Dedifferentiated amniotic fluid mesenchymal stem cell (primary cell): ENCODE measurements around the gene URI1.
"Not testable (repeated sequence)": the region's sequence is repeated elsewhere in the genome, so short reads cannot be mapped to it uniquely, and the experiment has no call there.

ENCODE experiments used
- DNase-seq: peaks from one replicate; pipeline ENCODE4 v3.0.0-alpha.2; 2016; ENCODE audit errors: extremely low spot score

Gene URI1

DNA sequence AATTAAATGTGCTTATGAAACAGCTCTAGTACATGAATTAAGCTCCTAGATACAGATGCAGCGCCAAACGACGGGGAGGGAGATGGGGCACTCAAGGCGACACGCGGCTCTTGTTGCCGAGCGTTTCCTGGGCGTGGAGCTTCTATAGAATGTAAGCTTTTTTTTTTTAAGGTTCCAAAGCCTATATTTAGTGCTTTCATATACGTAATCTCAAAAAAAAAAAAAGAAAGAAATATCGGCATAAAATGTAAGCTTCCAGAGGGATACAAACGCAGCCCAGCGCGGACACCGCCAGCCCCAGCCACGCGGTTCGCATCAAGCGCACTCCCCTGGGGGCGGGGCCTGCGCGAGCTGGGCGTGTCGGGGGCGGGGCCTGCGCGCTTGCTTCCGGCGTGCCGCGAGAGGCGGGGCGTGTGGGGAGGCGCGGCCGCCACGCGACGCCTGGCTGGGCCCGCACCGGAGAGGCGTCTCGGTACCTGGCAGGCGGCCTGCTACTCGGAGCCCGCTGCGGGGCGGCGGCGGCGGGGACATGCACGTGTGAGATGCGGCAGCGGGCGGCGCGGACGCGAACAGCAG lies at the start of gene URI1:
Gene URI1 (plus strand): TSS at position 412 of the 576 bp plus-strand sequence. CDS start 309 bp downstream, outside the sequence.
- DNase-seq = peak; percentile 81

DNA sequence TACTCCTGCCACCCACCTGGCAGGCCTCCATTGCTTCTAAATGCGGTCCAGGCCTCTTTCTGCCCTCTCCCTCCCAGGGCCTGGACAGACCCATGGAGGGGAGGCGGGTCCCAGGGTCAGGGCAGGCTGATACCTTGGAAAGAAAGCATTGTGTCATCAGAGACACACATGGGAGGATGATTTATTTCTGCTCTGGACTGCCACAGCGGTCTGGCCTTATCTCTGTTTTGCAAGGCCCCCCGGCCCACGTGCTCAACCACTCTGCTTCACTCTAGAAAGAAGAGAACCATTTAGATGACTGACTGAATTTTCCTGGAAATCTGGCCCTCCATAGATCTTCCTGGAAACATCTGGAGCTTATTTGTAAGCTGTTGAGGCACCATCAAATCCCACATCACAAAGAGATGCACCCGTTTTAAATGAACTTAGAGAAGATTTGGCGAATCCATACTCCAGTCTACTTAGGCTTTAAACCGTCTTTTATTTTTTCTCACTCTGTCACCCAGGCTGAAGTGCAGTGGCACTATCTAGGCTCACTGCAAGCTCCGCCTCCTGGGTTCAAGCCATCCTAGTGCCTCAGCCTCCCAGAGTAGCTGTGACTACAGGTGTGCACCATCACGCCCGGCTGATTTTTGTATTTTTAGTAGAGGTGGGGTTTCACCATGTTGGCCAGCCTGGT lies 48.3 kb upstream of the URI1 start:
- DNase-seq = no peak

GRCh38 chr19:29896802-29897201 lies 45.2 kb upstream of the URI1 start:
- DNase-seq = no peak

DNA sequence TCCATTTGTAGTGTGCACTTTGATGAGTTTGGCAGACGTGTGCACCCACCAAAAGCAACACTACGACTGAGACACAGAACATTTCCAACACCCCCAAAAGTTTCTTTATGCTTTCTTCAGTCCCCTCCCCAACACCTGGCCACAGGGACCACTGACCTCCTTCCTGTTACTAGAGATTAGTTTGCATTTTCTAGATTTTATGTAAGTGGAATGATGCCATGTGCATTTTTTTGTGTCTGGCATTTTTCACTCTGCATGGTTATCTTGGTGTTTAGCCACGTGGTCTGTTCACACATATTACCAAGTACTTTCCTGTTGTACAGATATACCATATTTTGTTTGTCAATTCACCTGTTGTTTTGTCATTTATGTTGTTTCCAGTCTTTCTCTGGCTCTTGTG lies 44.6 kb upstream of the URI1 start:
- no peak for DNase-seq

DNA sequence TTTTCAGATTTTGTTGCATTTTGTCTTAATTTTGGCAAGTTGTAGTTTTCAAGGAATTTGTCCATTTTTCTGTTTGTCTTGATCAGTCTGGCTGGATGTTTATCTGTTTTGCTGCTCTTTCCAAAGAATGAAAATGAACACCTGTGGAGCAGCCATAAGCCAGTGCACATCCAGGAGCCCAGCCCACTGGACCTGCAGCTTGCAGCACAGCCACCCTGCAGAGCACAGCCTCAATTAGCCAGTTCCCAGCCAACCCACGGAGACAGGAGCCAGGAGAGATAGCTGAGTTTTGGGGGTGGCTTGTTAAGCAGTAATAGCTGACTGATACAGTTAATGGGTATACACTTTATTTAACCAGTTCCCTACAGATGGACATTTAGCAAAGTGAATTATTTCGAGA lies 38.0 kb upstream of the URI1 start:
- DNase-seq = no peak

GRCh38 chr19:29908963-29909944 lies 32.8 kb upstream of the URI1 start:
- DNase-seq = no peak

GRCh38 chr19:29914933-29915332 lies 27.1 kb upstream of the URI1 start:
- no peak for DNase-seq

GRCh38 chr19:29915832-29916231 lies 26.2 kb upstream of the URI1 start:
- not testable (repeated sequence) for DNase-seq

- no peak for DNase-seq
Measured at GRCh38 chr19:29917911-29918310, 24.1 kb upstream of the URI1 start.

DNA sequence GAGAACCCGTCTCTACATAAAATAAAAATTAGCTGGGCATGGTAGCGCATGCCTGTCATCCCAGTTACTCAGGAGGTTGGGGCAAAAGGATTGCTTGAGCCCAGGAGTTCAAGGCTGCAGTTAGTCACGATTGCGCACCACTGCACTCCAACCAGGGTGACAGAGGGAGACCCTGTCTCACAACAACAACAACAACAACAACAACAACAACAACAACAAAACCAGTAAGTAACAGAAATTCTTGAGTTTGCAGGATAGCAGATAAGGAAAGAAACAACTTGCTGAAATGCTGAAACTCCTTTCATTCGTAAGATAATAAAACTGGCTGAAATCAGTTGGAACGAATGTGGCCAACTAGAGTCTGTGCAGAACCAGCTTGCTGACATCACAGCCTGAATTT lies 23.1 kb upstream of the URI1 start:
- no peak for DNase-seq

- DNase-seq = no peak
Measured at GRCh38 chr19:29922972-29923371, 19.1 kb upstream of the URI1 start.

DNA sequence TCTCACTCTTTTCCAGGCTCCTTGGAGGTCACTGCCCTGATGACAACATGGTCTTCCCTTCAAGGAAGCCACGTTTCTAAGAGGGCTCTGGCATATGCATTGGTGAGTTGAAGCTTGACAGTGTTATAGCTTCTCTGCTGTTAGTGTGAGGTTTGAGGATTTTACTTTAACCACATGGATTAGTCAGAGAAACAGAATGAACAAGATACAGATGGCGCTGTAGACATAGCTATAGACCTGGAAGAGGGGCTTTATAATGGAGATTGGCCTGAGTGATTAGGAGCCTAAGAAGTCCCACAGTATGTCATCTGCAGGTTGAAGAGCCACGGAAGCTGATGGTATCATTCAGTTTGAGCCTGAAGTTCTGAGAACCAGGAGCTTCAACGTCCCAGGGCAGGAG lies 18.4 kb upstream of the URI1 start:
- DNase-seq = no peak

GRCh38 chr19:29926031-29926430 lies 16.0 kb upstream of the URI1 start:
- no peak for DNase-seq

DNA sequence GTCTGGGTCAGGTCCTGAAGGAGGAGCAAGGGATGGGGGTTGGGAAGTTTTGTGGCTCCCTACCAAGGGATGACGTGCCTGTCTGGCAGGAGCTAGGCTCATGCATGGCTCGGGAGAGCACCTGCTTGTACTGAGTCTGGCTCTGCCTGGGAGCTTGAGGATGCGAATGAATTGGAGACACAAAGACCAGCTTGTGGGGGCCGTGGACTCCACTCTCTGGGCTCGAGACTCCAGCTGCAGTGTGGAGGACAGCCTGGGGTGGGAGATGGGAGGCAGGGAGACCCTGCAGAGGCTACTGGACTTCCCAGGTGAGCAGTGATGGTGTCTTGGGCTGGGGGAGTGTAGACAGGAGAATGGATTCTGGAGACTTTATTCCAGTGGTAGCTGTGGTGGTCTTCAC lies 15.2 kb upstream of the URI1 start:
- DNase-seq = no peak

- no peak for DNase-seq
Measured at GRCh38 chr19:29927944-29928625, 14.0 kb upstream of the URI1 start.

DNA sequence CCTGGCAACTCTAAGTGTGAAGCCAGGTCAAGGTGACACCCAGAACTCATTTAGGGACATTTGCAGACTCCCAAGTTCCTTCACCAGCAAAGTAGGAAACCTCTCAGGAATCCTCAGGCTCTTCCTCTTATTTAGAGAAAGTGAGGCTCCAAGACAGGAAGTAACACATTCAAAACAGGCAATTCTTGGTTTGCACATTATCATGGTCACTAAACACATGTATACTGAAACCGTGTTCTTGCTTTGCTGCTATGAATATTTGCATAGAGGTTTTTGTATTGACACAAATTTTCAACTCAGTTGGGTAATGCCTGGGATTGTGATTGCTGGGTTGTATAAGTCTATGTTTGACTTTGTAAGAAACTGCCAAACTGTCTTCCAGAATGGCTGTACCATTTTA lies 13.2 kb upstream of the URI1 start:
- no peak for DNase-seq

- no peak for DNase-seq
Measured at GRCh38 chr19:29934257-29934656, 7.8 kb upstream of the URI1 start.

DNA sequence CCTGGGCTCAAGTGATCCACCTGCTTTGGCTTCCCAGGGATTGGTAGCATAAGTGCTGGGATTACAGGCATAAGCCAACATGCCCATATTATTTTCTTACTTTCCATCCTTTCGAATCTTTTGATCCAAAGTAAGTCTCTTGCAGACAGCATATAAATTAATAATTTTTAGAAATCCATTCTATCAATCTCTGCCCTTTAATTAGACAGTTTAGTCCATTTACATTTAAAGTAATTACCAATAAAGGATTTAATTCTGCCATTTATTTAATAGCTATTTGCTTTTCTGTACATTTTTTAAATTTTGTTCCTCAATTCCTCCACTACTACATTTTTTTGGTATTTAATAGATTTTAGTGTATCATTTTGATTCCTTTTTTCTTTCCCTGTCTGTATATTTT lies 7.3 kb upstream of the URI1 start:
- DNase-seq = no peak

DNA sequence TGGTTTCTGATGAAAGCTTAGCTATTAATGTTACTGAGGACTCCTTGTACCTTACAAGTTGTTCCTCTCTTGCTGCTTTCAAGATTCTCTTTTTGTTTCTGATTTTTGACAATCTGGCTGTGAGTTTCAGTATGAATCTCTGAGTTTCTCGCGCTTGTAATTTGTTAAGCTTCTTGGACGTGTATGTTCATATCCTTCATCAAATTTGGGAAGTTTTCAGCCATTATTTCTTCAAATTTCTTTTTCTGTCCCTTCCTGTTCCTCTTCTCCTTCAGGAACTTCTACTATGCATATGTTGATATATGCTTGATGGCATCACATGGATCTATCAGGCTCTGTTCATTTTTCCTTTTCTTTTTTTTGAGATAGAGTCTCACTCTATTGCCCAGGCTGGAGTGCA lies 5.6 kb upstream of the URI1 start:
- DNase-seq = no peak

- DNase-seq = no peak
Measured at GRCh38 chr19:29939628-29940027, 2.4 kb upstream of the URI1 start.

GRCh38 chr19:29940971-29941585 lies 961 bp upstream of the URI1 start:
- no peak for DNase-seq
